ENCODE measurements around the gene MATN4.

The MATN4 gene

DNA sequence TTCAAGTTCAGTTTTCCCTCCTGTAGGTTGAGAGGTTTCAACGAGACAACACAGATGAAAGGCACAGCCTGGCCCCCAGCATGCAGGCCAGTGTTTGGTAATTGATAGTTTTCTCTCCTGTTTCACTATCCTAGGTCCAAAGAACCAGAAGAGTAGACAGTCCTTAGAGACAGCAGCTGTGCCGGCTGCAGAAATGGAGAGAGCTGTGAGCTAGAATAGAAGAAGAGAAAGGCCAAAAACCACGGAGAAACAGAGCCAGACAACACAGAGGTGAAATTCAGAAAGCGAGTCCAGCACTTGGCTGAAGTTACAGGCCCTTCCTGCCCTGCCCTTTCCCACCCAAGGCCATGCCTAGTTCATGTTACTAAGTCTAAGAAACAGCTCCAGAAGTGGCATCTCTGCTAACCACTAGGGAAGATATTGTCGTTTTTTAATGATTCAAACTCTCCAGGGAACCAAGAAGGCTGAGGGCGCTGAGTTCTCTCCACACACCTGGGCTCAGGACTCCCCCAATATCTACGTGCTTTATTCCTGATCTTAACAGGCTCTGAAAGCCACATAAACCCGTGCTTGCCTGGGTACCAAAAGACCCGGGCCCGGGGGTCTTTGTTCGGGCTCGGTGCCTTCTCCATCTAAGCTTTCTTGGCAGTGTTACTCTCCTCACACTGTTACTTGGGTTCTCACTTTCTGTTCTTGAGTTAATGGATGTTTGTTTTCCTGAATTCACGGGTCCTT lies 18.0 kb downstream of the MATN4 start:
- DNase-seq (ENCODE audit: low spot score), result no peak

DNA sequence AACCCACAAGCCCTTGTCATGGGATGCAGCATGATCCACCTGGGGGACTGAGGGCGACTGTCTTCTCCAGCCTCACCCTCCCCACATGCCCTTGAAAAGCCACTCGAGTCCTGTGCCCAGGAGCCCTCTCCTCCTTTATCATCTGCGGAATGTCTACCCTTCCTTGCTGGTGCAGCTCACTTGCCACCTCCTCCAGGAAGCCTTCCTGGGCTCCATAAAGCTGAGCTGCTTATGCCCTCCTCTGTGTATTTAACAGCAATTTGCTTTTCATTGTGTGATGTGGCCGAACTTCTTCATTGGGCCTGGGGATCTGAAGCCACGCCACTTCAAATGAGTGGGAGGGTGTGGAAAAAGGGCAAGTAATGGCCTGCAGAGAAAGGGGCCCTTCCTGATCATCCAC lies 19.2 kb downstream of the MATN4 start:
- DNase-seq (ENCODE audit: low spot score), result no peak

DNA sequence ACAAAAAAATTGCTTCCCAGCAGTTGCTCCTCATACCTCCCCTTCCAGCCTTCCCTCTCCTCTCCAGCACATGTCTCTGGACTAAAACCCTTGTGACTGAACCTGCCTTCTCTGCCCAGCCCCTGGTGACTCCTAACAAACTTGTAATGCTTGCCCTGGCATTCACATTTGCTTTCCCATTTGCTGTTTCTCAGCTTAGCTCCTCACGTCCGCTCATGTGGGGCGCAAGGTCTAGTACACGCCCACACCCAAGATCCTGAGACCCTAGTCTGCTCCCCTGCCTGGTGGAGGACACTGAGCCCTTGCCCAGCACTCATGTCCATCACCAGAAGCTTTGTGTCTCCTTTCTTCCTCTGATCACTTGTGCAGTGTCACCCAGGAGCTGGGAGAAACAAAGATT lies 19.7 kb downstream of the MATN4 start:
- no peak for DNase-seq (ENCODE audit: low spot score)

DNA sequence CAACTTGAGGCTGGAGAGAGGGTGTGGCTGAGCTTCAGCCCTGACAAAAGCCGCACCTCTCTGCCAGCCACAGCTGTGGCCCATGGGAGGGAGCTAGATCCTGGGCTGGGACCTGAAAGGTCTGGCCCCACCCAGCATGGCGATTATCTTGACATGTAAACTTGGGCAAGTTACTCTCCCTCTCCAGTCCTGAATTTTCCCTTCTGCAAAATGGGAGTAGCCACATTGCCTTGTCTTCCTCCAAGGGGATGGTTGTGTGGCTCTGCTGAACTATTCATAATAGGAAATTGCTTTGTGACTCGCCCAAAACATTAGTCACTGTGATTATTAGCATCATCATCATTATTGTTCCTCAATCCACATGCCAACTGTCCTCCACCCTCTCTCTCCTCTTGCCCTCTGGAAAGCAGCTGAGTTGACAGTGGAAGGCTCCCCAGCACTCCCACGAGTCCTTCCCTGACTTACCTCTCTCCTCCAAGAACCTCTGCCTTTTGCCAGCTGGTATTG lies 24.5 kb downstream of the MATN4 start:
- DNase-seq (ENCODE audit: low spot score), result no peak

DNA sequence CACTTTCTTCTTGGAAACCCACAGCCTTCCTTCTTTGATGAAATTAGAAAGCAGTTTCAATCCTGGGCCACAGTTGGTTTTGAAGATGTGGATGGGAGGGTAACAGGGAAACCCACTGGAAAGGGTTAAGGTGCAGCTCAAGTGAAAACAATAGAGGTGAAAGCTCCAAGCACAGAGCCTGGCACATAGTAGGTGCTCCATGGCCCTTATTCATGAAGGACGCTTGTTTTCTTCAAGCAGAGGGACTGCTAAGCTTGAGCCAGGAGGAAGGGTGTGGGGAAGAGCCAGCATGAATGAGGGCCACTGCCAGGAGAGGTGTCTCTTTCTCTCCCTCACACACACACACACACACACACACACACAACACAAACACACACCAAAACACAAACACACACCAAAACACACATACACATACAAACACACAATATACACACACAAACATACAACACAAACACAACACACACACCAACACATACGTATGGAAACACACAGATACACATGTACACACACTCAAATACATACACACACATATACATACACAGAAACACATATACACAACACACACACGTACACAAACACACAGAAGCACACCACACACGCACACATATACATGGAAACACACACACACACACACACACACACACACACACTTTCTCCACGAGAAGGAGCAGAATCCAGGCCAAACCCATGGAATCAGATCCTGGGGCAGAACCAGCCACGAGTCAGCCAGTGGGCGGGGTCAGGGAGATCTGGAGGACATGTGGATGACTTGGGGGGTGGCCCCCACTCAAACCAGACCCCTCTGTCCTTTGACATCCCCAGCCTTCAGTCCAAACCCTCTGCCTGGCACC lies 25.2 kb downstream of the MATN4 start:
- no peak for DNase-seq (ENCODE audit: low spot score)

DNA sequence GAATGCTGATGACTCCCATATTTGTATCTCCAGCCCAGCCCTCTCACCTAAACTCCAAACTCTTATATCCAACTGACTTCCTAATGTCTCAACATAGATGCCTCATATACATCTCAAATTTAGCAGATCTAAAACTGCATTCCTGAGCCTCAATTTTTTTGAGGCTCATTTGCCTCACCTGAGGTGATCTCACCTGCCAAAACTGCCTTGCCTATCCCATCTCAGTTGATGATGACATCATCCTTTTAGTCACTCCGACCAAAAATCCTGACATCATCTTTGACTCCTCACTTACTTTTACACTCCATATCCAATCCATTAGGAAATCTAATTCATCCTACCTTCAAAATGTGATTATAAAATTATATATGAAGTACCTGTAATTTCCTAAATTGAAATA lies 28.1 kb downstream of the MATN4 start:
- no peak for DNase-seq (ENCODE audit: low spot score)

DNA sequence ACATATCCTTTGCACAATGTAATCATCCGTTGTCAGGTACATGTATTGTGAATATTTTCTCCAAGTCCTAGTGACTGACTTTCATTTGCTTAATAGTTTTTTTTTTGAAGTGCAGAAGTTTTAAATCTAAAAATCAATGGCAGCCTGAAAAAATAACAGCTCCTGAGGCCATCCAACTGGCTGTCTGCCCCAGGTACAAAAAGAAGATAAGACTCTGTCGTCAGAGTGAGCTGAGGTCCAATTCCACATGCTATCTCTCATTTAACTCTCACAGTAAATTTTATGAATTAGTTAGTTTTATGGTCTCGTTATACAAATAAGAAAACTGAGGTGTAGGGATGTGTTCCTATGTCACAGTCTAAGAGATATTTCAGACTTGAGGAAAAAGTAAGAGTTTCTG lies 32.8 kb downstream of the MATN4 start:
- no peak for DNase-seq (ENCODE audit: low spot score)

DNA sequence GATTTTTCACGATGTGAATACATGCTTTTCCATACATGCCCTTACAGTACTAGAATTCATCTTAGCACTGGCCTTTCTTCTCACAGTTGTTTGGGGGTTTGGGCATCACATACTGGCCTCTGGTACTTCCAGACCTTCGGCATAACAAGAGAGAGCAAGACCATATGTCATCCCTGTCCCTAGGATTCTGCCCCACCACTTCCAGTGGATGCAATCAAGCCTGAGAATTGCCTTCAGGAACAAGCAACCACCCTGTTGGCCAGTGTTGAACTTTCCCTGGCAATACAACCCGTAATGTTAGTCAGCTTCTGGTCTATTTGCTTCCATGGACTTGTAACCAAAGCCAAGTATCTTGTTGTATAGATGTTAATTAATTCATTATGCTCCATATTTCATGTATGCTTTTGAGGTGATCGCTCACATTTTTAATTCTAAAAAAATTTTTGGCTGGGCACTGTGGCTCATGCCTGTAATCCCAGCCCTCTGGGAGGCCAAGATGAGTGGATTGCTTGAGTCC lies 38.3 kb downstream of the MATN4 start:
- no peak for DNase-seq (ENCODE audit: low spot score)

DNA sequence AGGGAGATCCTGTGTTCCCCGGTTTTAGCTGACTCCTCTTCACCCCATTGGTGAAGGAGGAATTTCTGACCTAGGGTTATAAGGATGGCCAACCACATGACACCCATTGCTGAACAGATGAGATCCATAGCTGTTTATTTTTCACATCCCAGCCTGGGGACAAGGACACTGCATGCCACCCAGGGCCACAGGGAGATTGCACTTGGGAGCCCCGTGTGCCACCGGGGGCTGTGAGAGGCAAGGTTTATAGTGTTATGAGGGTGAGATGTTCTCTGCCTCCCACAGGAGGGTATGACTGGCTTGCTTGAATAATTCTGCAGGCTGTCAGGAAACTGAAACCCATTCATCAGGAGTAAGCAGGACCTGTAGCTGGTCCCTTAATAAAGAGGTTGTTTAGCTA lies 39.0 kb downstream of the MATN4 start:
- no peak for DNase-seq (ENCODE audit: low spot score)

DNA sequence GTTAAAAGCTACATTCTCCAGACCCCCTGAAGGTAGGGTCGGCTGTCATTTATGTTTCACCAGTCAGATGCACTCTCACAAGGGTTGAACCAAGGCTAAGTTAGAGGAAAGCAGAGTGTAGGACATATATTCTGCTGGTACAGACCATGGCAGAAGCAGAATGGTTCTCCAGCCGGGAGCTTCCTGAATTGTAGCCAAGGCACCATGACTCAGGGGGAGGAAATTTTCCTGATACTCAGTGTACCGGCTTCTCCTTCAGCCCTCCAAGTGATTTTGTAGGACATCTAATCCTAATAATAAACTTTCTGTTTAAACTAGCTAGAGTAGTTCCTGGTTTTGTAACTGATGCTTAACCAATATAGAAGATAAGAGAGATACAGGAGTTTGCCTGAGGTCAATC lies 39.6 kb downstream of the MATN4 start:
- DNase-seq (ENCODE audit: low spot score), result no peak

DNA sequence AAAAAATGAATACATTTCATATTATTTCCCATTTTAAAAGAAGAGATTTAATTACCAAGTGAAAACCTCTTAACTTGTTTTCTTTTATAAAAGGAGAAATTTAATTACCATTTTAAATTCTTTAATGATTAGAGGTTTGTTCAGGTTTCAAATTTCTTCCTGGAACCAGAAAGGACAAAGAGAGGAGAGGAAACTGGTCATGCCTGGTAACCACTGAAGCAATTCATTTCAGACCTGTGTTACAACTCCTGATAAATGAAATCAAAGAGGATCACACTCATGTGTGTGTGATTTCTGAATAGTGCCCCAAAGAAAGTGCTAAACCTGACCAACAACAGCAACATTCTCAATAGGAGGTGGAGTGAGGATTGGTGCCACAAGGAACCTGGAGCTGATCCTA lies 41.1 kb downstream of the MATN4 start:
- DNase-seq (ENCODE audit: low spot score), result no peak

DNA sequence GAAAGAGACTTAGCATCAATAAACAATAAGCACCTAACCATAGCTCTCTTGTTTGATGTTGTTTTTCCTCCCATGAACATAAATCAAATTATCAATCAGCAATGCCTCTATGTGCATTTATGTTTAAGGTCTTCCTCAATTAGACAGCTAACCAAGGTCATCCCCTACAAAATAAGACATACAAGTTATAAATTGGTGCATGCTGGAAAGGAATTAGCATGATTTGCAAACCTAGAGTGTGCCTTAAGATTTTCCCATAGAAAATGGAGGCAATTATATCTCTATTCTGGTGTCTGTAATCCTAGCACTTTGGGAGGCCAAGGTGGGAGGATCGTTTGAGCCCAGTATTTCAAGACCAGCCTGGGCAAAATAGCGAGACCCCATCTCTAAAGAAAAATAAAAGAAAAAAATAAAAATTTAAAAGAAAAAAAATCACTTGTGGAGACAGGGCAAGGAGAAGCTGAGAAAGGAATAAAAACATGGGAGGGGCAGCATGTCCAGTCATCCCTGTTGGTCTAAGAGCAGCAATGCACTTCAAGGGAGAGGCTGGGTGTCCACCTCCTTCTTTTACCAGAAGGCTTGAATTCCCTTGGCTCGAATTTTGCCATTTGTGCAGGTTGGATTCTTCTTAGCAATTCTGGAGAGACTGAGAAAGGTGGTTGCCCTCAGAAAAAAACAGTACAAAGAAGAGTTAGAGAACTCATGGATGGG lies 44.4 kb downstream of the MATN4 start:
- no peak for DNase-seq (ENCODE audit: low spot score)

DNA sequence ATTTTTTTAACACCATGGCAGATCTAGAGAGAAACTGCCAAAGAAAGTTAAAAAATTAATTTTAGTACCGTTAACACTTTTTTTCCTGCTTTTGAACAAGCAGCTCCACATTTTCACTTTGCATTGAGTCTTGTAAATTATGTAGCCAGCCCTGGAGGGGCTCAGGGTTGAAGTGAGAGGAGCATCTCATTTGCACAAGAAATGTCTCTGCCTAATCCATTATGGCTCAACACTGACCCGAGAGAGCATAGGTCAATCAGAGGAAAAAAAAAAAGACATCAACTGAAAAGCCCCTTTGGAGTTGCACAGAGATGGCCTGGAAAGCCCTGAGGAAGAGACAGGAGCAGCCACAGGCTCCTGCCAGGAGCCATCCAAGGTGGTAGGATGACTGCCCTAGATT lies 49.4 kb downstream of the MATN4 start:
- no peak for DNase-seq (ENCODE audit: low spot score)

DNA sequence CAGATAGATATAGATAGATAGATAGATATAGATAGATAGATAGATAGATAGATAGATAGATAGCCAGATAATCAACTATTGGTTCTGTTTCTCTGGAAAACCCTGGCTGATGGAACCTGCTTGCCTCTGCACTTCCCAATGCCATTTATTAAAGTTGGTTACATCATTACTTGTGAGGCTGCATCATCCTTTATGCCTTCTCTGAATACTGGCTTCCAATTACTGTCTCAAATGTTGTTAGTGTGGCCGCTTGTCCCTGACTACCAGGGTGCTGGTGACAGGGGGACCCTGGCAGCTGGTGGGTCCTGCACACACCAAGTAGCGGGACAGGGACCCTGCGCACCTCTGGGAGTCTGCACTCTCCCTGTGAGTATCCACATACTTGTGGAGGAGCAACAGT lies 49.8 kb downstream of the MATN4 start:
- DNase-seq (ENCODE audit: low spot score), result no peak

DNA sequence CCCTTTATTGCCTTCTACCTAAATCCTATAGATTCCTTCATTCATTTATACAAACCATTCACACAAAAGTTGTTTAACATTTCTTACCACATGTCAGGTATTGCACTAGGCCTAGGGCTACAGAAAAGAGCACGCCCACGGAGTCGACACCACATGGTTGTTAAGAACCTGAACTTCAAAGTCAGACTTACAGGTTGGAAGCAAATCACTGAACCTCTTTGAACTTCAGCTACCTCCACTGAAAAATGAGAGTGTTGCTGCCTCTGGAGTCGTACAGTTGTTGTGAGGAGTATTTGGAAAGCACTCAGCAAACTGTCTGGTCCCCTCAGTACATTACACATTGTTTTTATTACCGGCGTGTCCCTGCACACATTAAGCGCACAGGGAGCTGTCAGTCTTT lies 50.4 kb downstream of the MATN4 start:
- no peak for DNase-seq (ENCODE audit: low spot score)

DNA sequence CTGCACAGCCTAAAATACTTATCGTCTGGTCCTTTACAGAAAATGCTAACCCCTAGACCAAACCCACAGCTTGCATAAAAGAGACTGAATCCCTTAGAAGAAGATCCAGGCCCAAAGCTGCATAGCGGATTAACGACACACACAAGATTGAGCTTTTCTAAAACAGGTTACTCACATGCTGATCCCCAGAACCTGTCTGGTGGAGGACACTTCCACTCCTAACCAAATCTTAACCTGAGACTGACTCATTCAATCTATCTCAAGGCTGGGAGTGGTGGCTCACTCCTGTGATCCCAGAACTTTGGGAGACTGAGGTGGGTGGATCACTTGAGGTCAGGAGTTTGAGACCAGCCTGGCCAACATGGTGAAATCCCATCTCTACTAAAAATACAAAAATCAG lies 50.9 kb downstream of the MATN4 start:
- DNase-seq (ENCODE audit: low spot score), result no peak

DNA sequence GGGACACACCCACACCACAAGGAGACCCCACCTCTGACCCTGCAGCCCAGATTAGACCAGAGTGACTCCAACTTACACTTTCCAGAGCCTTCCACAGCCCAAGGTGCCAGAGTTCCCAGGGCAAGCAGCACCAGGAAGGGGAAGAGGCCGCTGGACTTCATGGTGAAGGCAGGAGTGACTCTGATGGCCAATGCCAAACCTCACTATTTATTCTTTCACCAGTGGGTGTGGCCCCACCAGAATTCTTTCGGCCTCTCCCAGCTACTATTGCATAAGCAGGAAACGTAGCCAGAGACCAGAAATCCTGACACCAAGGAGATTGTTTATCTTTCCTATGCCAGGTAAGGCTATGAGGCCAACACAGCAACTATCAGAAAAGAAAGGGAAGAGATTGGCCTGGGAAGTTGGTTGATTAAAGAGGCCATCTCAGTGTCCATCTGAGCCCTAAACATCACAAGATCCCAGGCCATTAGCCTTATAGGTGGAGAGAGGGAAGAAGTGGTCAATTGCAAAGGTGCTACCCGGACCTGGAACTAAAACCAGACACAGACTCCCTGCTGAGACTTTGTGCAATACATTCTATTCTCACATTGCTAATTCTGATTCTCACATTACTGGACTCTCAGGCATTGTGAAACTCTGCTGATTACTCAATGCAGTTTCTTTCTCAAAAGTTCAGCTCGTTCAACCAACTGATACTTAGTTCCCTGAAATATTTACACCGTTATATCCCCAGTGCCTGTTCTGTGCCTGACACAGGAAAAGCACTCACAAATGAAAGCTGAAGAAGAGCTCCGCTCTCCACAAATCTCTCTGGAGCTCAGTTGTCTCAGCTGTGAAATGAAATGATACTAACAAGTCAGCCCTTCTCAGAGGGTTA lies 53.5 kb downstream of the MATN4 start, which contains the start of gene SLPI:
TSS of gene SLPI (minus strand) at position 182 of the 880 bp plus-strand sequence. CDS start at position 161, 21 bp downstream.
- DNase-seq (ENCODE audit: low spot score), result peak; percentile 8

DNA sequence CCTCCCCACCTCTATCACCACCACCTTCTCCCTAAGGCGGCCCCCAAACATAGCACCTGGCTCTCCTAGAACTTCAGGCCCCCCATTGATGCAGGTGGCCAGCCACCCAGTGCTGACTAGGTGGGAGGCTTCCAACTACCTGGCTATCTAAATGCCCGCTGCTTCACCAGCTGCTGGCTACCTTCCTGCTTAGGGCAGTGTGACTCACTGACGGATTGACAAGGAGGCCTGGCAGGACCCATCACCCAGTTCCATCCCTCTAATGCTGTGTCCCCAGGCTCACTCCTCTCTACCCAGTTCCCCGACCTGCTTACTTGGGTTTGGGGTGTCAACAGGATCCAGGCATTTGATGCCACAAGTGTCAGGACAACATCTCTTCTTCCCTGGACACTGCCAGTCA lies 54.8 kb downstream of the MATN4 start:
- no peak for DNase-seq (ENCODE audit: low spot score)

DNA sequence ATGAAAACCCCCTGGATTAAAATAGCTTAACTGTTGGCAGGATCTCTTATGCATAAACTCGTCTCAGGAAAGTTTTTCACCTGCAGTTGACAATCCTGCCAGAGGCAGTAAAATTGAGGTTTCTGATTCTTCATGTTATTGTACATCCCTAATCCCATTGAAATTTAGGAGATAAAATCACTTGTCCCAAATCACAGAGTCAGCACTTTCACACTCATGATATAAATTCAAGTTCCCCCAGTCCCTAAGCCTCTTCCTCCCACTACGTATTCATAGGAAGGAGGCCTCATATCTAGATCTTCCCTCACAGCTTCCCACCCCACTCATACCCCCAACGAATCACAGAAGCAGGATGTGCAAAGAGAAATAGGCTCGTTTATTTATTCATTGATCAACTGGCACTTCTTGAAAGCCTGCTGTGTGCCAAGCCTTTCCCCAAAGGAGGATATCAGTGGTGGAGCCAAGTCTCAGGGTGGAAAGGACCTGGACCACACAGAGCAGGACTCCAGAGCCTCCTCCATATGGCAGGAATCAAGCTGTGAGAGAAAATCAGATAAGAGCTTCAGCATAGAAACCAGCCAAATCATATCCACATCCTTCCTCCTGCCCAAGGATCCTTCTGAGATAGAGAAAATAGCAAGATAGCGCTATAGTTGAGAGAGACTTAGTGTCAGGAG lies 56.1 kb downstream of the MATN4 start:
- DNase-seq (ENCODE audit: low spot score), result no peak

DNA sequence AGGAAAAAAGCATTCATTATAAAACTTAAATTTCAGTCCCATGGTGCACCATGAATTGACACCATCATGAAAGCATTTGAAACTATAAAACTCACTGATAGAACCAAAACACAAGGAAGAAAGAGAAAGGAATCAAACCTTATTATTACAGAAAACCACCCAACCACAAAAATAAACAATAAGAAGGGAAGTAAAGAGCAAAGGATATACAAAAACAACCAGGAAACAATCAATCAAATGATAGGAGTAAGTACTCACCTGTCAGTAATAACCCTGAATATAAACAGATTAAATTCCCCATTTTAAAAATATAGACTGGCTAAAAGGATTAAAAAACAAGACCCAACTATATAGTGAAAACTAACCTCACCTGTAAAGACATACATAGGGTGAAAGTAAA lies 59.5 kb downstream of the MATN4 start:
- no peak for DNase-seq (ENCODE audit: low spot score)

DNA sequence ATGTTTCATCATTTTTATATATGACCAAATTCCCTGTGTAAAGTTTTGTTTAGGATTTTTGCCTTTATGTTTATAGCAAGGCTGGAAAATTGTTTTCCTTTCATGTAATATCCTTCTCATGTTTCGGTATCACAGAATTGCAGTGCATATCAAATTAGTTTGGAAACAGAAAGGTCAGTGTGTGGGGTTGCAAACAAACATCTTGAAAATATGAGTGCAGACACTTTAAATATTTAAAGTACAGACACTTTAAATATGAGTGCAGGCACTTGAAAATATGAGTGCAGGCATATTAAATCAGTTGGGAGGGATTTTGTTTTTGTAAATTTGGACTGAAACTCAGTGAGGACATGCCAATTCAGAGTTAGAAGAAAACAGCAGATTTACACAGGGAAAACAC lies 60.2 kb downstream of the MATN4 start:
- DNase-seq (ENCODE audit: low spot score), result no peak
